GM12892 (cell line): ENCODE measurements around the gene VAV3.

ENCODE experiments used
- POLR2A ChIP-seq: IDR thresholded peaks from 2 replicates; pipeline ENCODE4 v1.6.1; 2011; ENCODE audit warnings: low read depth, low read length, control low read depth
- POLR2AphosphoS5 ChIP-seq: IDR thresholded peaks from 2 replicates; pipeline ENCODE4 v1.6.1; 2011; ENCODE audit warnings: low read depth, low read length, control low read depth

GRCh38 chr1:107997866-107998265 is 32.9 kb upstream of the VAV3 start:
- no peak for TF ChIP-seq POLR2A
- TF ChIP-seq POLR2AphosphoS5 = no peak
